ENCODE results near the gene CRIP2. TPM values are rescaled to one million over a fixed set of nuclear protein-coding genes. Genes with fewer than 3 reads are reported as not detected.
A peak's percentile ranks its signal among the peaks of the same experiment; 100 is the strongest.

Gene CRIP2
- total and polyA plus RNA-seq, 2 of the 8 experiments (the other 6 are each of a cell fraction or from before 2014, with no cell fraction given) = 4.2 to 13.5 TPM

- no peak for TF ChIP-seq SAP30 (IDR thresholded peaks at IDR 0.05; ENCODE audit: insufficient read depth, insufficient replicate concordance, low read length)
- peak; percentile 9 for TF ChIP-seq ASH2L (IDR thresholded peaks at IDR 0.05; ENCODE audit: low read length)
- TF ChIP-seq TAF7 (optimal IDR thresholded peaks at IDR 0.05; ENCODE audit: borderline replicate concordance, low read depth, low read length) = no peak
- TF ChIP-seq SIRT6 (IDR thresholded peaks at IDR 0.05; ENCODE audit: low read length) = no peak
- TF ChIP-seq JUN (IDR thresholded peaks at IDR 0.05; ENCODE audit: low read depth, low read length) = no peak
- TF ChIP-seq EGR1 (IDR thresholded peaks at IDR 0.05; ENCODE audit: borderline replicate concordance, low read depth, low read length) = no peak
- no peak for TF ChIP-seq YY1 (IDR thresholded peaks at IDR 0.05; ENCODE audit: low read depth, low read length)
These were observed 54.1 kb downstream of the CRIP2 start (continued) for GRCh38 chr14:105528586-105529318.
